K562 (cell line): Measurements from ENCODE around the gene TAF15. TPM values are rescaled to one million over a fixed set of nuclear protein-coding genes. Genes with fewer than 3 reads are reported as not detected.

ENCODE experiments used
- ATAC-seq: fragments of 200-7000 bp; cut with Tn5 transposase; 3 replicates; pipeline ENCODE4 v1.9.1; 2020; ENCODE audit warnings: moderate library complexity
- BruUV-seq: library from RNA; stranded (reverse); fragments of 400-500 nt; replicated peaks from 2 replicates; lab custom pipeline; 2021; lab: Mats Ljungman, UMichigan
- CTCF ChIA-PET: fragments of 300-600 bp; formaldehyde crosslinking; extraction: SDS; loops from one replicate; lab custom pipeline; 2021; ENCODE audit warnings: low intra/inter-chr PET ratio; lab: Yijun Ruan, JAX
- POLR2A ChIA-PET: fragments of 300-600, 350-650 bp; sonication (Branson Sonifier 250); formaldehyde crosslinking; extraction: SDS; loops from one replicate; lab custom pipeline; 2021; ENCODE audit warnings: antibody characterized with exemption, inconsistent platforms; lab: Yijun Ruan, JAX
- DNase-seq, 4 experiments: peaks; one replicate each; pipeline versions ENCODE4 v3.0.0 to v3.0.0-alpha.2; 2011 to 2018; ENCODE audit warnings: low spot score in 3 of 4, mixed read lengths in 3 of 4; ENCODE audit errors: extremely low read depth in 1 of 4
- FAIRE-seq: peaks from 2 replicates; lab custom pipeline; 2011; peaks lifted over from hg19 to GRCh38; lab: Jason Lieb, UNC
- H2AFZ ChIP-seq: 2 replicates; pipeline ENCODE4 v1.6.0; 2011; ENCODE audit warnings: low read depth, low read length, control low read depth, inconsistent platforms
- H3K27ac ChIP-seq: fragments of 200-600 bp; 3 replicates; pipeline ENCODE4 v1.8.0; 2011; ENCODE audit warnings: low read depth, mild to moderate bottlenecking, control low read depth, inconsistent platforms, low read length, moderate library complexity, mixed read lengths; ENCODE audit errors: extremely low read depth
- H3K27me3 ChIP-seq, 2 experiments: fragments of 300-600 bp in 1 of 2; 2 replicates in 1 of 2; 3 replicates in 1 of 2; pipeline versions ENCODE4 v1.6.0 to v1.8.0; 2011; ENCODE audit warnings: inconsistent platforms in 2 of 2, low read length in 2 of 2, mild to moderate bottlenecking in 1 of 2, mixed read lengths in 1 of 2, moderate library complexity in 1 of 2; ENCODE audit not compliant: control insufficient read depth in 2 of 2, insufficient read depth in 2 of 2
- H3K36me3 ChIP-seq: fragments of 300-600 bp; 3 replicates; pipeline ENCODE4 v1.8.0; 2011; ENCODE audit warnings: mild to moderate bottlenecking, low read length, inconsistent platforms; ENCODE audit not compliant: control insufficient read depth, insufficient read depth
- H3K4me1 ChIP-seq, 2 experiments: fragments of 200-600 bp in 1 of 2; replicated peaks in 1 of 2; 2 replicates in 1 of 2; 3 replicates in 1 of 2; pipeline versions ENCODE4 v1.5.1 to v1.8.0; 2011; ENCODE audit warnings: inconsistent platforms in 2 of 2, low read length in 2 of 2, mild to moderate bottlenecking in 1 of 2, mixed read lengths in 1 of 2, moderate library complexity in 1 of 2; ENCODE audit not compliant: control insufficient read depth in 2 of 2, insufficient read depth in 2 of 2
- H3K4me2 ChIP-seq: 2 replicates; pipeline ENCODE4 v1.6.1; 2011; ENCODE audit warnings: low read length, control low read depth, inconsistent platforms, mixed read lengths; ENCODE audit not compliant: insufficient read depth
- H3K4me3 ChIP-seq: fragments of 200-600 bp; sonication (generic), shearing (Covaris generic); 2 replicates; pipeline ENCODE4 v1.5.1; 2016; ENCODE audit warnings: control low read depth, inconsistent platforms
- H3K79me2 ChIP-seq: fragments of 200-600 bp; 3 replicates; pipeline ENCODE4 v1.8.0; 2011; ENCODE audit warnings: low read length, inconsistent platforms; ENCODE audit not compliant: control insufficient read depth, insufficient read depth
- H3K9ac ChIP-seq, 2 experiments: 2 replicates each; pipeline versions ENCODE4 v1.6.0 to v1.6.1; 2011; ENCODE audit warnings: low read depth in 2 of 2, low read length in 2 of 2, control low read depth in 1 of 2, inconsistent platforms in 1 of 2, mild to moderate bottlenecking in 1 of 2, mixed read lengths in 1 of 2; ENCODE audit not compliant: insufficient read depth in 1 of 2
- H3K9me1 ChIP-seq: one replicate; pipeline ENCODE4 v1.6.0; 2011; ENCODE audit warnings: inconsistent platforms, mild to moderate bottlenecking, low read length, moderate library complexity; ENCODE audit not compliant: control insufficient read depth, insufficient read depth
- H3K9me3 ChIP-seq: replicated peaks from 2 replicates; pipeline ENCODE4 v1.5.1; 2011; ENCODE audit warnings: low read depth, low read length, inconsistent platforms; ENCODE audit not compliant: control insufficient read depth, insufficient read depth
- H4K20me1 ChIP-seq: replicated peaks from 2 replicates; pipeline ENCODE4 v1.6.1; 2011; ENCODE audit warnings: low read length, inconsistent platforms, mixed read lengths; ENCODE audit not compliant: control insufficient read depth, insufficient read depth
- ATF7 ChIP-seq: fragments of 450-650 bp; IDR thresholded peaks from 2 replicates; pipeline ENCODE4 v1.7.1; 2014; ENCODE audit warnings: mild to moderate bottlenecking, moderate library complexity
- CBFA2T3 ChIP-seq: fragments of 450-650 bp; IDR thresholded peaks from 2 replicates; pipeline ENCODE4 v1.6.1; 2017
- E2F3 ChIP-seq: fragments of 250-450 bp; sonication (Bioruptor Pico); IDR thresholded peaks from 2 replicates; pipeline ENCODE4 v1.4.0; 2020; ENCODE audit warnings: mild to moderate bottlenecking
- FOSL1 ChIP-seq: fragments of 200-800 bp; sonication (Bioruptor generic); conservative IDR thresholded peaks from 2 replicates; pipeline ENCODE4 v1.6.1; 2016; ENCODE audit warnings: missing genetic modification characterization, missing compliant biosample characterization
- HMG20A ChIP-seq: fragments of 450-650 bp; formaldehyde crosslinking; conservative IDR thresholded peaks from 2 replicates; pipeline ENCODE4 v1.4.0; 2020; ENCODE audit warnings: mild to moderate bottlenecking, mixed read lengths
- JUND ChIP-seq, 2 experiments: IDR thresholded peaks; 2 replicates in 1 of 2; 3 replicates in 1 of 2; pipeline ENCODE4 v1.6.1; 2011; ENCODE audit warnings: borderline replicate concordance in 2 of 2, low read depth in 2 of 2, low read length in 2 of 2, improper control_type of control experiment in 1 of 2, missing biosample characterization in 1 of 2, missing genetic modification characterization in 1 of 2, missing genetic modification reagents in 1 of 2
- KDM1A ChIP-seq, 2 experiments: fragments of 450-650 bp; IDR thresholded peaks; 2 replicates each; pipeline ENCODE4 v1.6.1; 2016; ENCODE audit warnings: mild to moderate bottlenecking in 2 of 2
- KLF16 ChIP-seq: IDR thresholded peaks from 2 replicates; pipeline ENCODE4 v1.6.1; 2016; ENCODE audit warnings: antibody characterized with exemption
- NRF1 ChIP-seq, 2 experiments: fragments of 450-650 bp; IDR thresholded peaks in 1 of 2; conservative IDR thresholded peaks in 1 of 2; 2 replicates each; pipeline ENCODE4 v1.6.1; 2014; ENCODE audit warnings: mild to moderate bottlenecking in 2 of 2
- SMAD1 ChIP-seq: fragments of 150-350 bp; IDR thresholded peaks from 2 replicates; pipeline ENCODE4 v1.6.1; 2014; ENCODE audit warnings: low read length, low read depth; ENCODE audit not compliant: partially characterized antibody
- ZNF668 ChIP-seq: fragments of 250-450 bp; sonication (Bioruptor Pico); IDR thresholded peaks from 2 replicates; pipeline ENCODE4 v1.8.0; 2022; ENCODE audit warnings: mild to moderate bottlenecking, inconsistent platforms
- WGBS: fragments of 100-300 bp; shearing (Covaris generic); methylation state at CpG from one replicate; pipeline ENCODE4 v1.1.6; 2016; ENCODE audit warnings: low coverage, mixed read lengths; ENCODE audit not compliant: insufficient coverage; ENCODE audit errors: missing lambda C conversion rate; 5-methylcytosine and 5-hydroxymethylcytosine counted together
- in situ Hi-C: fragments of 300-500 bp; cut with MboI; formaldehyde crosslinking; loops from 4 replicates; pipeline ENCODE4 v1.15.0; 2018; ENCODE audit warnings: inconsistent platforms, mixed read lengths
- intact Hi-C: fragments of 100-400 bp; cut with micrococcal nuclease; formaldehyde crosslinking; loops from 2 replicates; pipeline ENCODE4 v1.14.2; 2022
- polyA plus RNA-seq, 8 experiments: library from polyadenylated mRNA; depleted of rRNA in 4 of 8; stranded (reverse) in 5 of 8; unstranded in 3 of 8; fragments of >200 nt; fragmentation: Nextera tagmentation in 2 of 8; fragmentation: Illumina TruSeq in 1 of 8; extraction: Ambion mirVana in 2 of 8; extraction: Trizol in 1 of 8; gene quantifications; 2 replicates each; pipeline versions ENCODE4 v1.2.1 to v1.2.3, GENCODE V29; 2011 to 2014; ENCODE audit warnings: inconsistent platforms in 1 of 8, missing spikeins in 1 of 8
- total RNA-seq, 7 experiments: library from RNA; depleted of rRNA in 6 of 7; stranded (reverse); fragments of >200 nt in 6 of 7; fragmentation: Illumina TruSeq in 2 of 7; extraction: Trizol in 2 of 7; gene quantifications; 2 replicates each; pipeline versions ENCODE4 v1.2.1 to v1.2.3, GENCODE V29; 2011 to 2021; ENCODE audit warnings: low replicate concordance in 1 of 7
- TF ChIP-seq, protein P1 (sequence below), 2 experiments: fragments of 450-650 bp in 1 of 2; sonication (generic) in 1 of 2; formaldehyde crosslinking in 1 of 2; IDR thresholded peaks in 1 of 2; conservative IDR thresholded peaks in 1 of 2; 2 replicates each; pipeline versions ENCODE4 v1.6.1 to v1.8.1; 2016 to 2023; ENCODE audit warnings: mild to moderate bottlenecking in 2 of 2, moderate library complexity in 2 of 2, inconsistent platforms in 1 of 2, missing genetic modification reagents in 1 of 2

Gene TAF15
- total and polyA plus RNA-seq, 9 of the 15 experiments (the other 6 are each of a cell fraction or from before 2014, with no cell fraction given), result 4.1 to 272 (median 56.8) TPM

GRCh38 chr17:35788477-35789368 is 20.6 kb upstream of the TAF15 start:
- BruUV-seq, result no TSS peak
- Histone ChIP-seq H3K27me3 (peaks cover 33 to 48% of the 10 kb centered on the region in 2 experiments; a peak in 4 of 5 replicates), H3K4me3 (no peak overlapping the region), H3K4me2 (no peak overlapping the region), H3K9ac (no peak overlapping the region), H3K27ac (no peak overlapping the region), H3K79me2 (no peaks in the 10 kb centered on the region), H2AFZ (no peak overlapping the region), H3K4me1 (no peaks in the 10 kb centered on the region; a peak in 2 of 5 replicates), H4K20me1 (no peaks in the 10 kb centered on the region), H3K9me3 (no peaks in the 10 kb centered on the region), H3K9me1 (no peaks in the 10 kb centered on the region), H3K36me3 (no peaks in the 10 kb centered on the region)
- FAIRE-seq, result no peak
- ATAC-seq, result no peak
- intact Hi-C loops, result no loop called here
- TF ChIP-seq CBFA2T3 (no peak), SMAD1 (no peak), KLF16 (no peak), NRF1 (conservative IDR thresholded peaks at IDR 0.05 in 1 of 2, IDR thresholded peaks at IDR 0.05 in 1 of 2) (0 out of 4 replicates have a peak, but pooled peaks of 1 of the 2 experiments have one; percentile 18), FOSL1 (peak; percentile 34; the same call in 1 of the 2 replicates), ZNF668 (CRISPR knock-in tag) (no peak), JUND (IDR thresholded peaks at IDR 0.05; ENCODE audit: borderline replicate concordance, low read depth, low read length) (peak; percentile 35; the same call in 1 of the 2 replicates), JUND (tag; IDR thresholded peaks at IDR 0.05; ENCODE audit: borderline replicate concordance, low read depth, low read length) (peak; percentile 42; the same call in 1 of the 3 replicates), HMG20A (no peak), KDM1A (IDR thresholded peaks at IDR 0.05) (0 out of 4 replicates have a peak, but pooled peaks of 1 of the 2 experiments have one; percentile 23), E2F3 (CRISPR knock-in tag) (no peak), ATF7 (peak; percentile 69; the same call in 1 of the 2 replicates)
- TF ChIP-seq, protein P1, sequence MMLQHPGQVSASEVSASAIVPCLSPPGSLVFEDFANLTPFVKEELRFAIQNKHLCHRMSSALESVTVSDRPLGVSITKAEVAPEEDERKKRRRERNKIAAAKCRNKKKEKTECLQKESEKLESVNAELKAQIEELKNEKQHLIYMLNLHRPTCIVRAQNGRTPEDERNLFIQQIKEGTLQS (IDR thresholded peaks at IDR 0.05), result peak; percentile 77
- TF ChIP-seq, protein P1 (CRISPR knock-in tag; conservative IDR thresholded peaks at IDR 0.05), result no peak
- POLR2A ChIA-PET, result interaction anchor here (0.5 to 0.6 kb wide), 3 partner anchors 15 to 188 kb away, joined by 3 read pairs; no protein-coding TSS in a partner anchor
- peak in 1 of 4 experiments; percentile 8 for DNase-seq
- 0% methylated on average over 2 of the region's 2 CpGs for WGBS
- CTCF ChIA-PET, result no interaction called here
- in situ Hi-C loops, result no loop called here
